HG02981 (cell line): ENCODE data around the gene TRMT1.
"Not testable (repeated sequence)": the region's sequence is repeated elsewhere in the genome, so short reads cannot be mapped to it uniquely, and the experiment has no call there.

Experiments used
- ATAC-seq: cut with Tn5 transposase; IDR thresholded peaks from one replicate; pipeline ENCODE4 v1.9.1; 2021; ENCODE audit warnings: mild to moderate bottlenecking, moderate library complexity; ENCODE audit not compliant: unreplicated experiment

TRMT1 gene

DNA sequence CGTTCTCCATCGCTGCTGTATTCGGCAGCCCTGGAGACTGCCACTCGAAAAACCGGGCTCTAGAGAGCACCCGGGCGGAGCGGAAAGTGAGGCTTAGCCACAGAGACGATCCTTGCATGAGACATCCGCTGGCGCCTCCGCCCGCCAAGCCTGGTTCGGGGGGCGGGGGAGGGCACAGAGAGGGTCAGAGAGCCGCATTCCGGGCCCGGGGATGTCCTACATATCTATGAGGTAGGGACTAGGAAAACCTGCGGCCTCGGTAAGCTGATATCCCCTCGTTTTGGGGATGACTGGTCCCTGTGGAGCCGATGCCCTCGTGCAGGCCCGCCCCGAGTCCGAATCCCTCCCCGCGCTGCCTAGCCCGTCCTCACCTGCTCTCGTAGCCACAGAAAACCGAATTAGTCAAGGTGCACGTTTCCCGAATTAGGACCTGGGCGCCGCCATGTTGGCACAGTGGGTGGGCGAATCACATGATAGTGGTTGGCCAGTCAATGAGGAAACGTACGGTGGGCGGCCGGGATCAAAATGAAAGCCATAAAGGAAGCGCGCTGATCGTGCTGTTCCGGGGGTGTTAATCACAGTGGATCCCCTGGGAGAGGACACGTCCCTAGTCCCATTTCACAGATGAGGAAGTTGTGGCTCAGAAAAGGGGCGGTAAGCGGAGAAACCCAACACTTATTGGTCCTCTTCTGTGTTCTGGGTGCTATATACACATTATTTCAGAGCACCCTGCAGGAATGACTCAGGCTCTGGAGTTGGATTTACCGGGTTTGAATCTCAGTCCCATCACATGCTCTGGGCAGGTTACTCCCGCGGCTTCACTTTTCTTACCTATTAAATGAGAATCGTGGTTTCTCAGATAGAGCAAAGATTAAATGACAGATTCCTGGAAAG, at the start of gene TRMT1:
TSS of gene TRMT1 (minus strand) at position 459 of the 894 bp plus-strand sequence. CDS start at position 118, 341 bp downstream.
- ATAC-seq: peak; percentile 50

DNA sequence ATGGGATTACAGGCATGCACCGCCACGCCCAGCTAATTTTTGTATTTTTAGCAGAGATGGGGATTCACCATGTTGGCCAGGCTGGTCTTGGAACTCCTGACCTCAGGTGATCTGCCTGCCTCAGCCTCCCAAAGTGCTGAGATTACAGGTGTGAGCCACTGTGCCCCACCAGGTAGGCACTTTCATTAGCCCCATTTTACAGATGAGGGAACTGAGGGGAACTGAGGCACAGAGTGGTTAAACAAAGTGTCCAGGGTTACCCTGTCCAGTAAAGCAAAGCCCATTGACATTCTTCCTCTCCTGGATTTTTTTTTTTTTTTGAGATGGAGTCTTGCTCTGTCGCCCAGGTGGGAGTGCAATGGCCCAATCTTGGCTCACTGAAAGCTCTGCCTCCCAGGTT, 49.6 kb upstream of the TRMT1 start:
- ATAC-seq: not testable (repeated sequence)

DNA sequence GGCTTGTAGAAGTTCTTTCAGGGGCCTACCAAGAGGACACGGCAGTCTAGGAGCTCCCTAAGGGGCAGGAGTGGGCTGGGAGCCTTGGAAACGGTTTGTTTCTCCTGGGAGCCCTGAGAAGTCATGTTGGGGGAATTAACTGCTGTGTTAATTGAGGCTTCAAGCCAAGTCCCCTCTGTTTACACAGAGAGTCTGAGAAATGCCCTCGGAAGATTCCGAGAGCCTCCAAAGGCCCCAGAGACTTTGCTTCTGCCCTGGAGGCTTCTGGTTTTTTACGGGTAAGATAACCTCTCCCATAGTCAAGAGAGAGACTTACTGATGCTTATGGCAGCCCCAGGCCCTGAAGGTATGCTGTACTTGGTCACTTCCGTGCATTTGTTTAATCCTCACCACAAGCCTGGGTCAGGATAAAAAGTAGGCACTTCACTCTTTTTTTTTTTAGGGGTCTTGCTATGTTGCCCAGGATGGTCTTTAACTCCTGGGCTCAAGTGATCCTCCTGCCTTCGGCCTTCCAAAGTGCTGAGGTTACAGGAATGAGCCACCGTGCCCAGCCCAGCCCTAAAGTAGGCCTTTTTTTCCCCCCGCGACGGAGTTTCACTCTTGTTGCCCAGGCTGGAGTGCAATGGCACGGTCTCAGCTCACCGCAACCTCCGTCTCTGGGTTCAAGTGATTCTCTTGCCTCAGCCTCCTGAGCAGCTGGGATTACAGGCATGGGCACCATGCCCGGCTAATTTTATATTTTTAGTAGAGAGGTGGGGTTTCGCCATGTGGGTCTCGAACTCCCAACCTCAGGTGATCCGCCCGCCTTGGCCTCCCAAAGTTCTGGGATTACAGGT, 48.8 kb upstream of the TRMT1 start:
- no peak for ATAC-seq

DNA sequence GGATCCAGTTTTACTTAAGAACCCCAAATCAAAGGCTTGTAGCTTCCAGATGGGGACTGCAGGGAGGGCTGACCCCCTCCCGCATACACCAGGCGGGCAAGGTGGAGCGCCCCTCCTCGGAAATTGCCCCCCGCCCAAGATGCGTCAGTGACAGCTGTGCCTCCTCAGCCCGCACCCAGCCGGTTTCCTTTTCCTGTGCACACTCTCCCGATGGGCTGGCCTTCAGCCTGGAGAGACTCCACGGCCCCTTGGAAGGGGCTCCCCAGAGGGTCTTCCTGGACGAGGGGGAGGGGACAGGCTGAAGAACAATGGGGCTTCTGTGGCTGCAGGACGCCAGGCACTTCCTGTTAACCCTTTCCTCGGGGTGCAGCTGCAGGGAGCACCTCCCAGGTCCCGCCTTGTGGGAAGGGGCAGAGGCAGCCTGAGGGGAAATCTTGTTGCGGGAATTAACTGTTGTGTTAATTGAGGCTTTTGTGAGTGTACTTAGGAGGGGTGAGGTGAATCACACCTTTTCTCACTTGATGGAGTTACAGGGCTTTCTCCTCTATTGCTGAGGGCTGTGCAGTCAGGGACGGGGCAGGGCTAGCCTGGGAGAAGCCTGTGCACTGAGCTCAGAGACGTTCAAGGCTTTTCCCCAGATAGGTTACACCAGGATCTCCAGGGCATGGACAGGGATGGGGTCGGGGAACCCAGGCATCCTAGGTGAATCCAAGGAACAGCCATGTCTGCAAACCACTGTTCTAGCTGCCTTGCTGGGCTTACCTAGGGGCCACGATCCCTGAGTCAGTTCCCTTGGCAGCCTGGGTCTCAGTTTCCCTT, 48.0 kb upstream of the TRMT1 start:
- ATAC-seq: no peak

DNA sequence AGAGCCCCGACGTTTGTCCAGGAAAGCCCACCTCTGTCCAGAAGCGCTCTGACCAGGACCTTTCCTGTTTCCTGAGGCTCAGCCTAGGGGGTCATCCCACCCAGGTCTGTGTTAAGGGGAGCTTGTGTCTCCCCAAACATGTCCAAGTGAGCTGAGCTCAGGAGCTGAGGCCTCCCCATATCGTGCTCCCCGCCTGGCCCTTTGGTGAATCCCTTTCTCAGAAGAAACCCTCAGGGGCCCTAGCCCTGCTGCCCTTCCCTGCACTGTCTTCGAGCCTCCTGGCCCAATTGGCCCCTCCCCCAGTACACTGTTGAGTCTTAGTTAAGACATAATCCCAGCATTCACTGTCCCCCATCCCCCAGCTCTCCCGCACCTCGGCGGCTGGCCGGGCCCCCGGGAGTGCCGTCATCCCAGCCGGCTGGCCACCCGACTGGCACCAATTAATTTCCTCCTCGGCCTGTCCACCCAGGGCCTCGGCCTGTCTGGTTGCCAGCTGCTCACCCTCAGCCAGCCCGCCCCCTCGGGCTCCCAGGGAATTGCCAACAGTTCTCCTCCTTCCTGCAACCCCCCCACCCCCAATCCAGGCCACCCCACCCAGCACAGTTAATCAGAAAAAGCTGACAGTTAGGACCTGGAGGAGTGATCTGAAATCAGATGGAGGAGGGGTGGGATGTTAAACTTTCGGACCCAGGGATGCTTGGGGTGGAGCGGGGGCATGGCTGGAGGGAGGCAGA, 47.2 kb upstream of the TRMT1 start:
- ATAC-seq: no peak

DNA sequence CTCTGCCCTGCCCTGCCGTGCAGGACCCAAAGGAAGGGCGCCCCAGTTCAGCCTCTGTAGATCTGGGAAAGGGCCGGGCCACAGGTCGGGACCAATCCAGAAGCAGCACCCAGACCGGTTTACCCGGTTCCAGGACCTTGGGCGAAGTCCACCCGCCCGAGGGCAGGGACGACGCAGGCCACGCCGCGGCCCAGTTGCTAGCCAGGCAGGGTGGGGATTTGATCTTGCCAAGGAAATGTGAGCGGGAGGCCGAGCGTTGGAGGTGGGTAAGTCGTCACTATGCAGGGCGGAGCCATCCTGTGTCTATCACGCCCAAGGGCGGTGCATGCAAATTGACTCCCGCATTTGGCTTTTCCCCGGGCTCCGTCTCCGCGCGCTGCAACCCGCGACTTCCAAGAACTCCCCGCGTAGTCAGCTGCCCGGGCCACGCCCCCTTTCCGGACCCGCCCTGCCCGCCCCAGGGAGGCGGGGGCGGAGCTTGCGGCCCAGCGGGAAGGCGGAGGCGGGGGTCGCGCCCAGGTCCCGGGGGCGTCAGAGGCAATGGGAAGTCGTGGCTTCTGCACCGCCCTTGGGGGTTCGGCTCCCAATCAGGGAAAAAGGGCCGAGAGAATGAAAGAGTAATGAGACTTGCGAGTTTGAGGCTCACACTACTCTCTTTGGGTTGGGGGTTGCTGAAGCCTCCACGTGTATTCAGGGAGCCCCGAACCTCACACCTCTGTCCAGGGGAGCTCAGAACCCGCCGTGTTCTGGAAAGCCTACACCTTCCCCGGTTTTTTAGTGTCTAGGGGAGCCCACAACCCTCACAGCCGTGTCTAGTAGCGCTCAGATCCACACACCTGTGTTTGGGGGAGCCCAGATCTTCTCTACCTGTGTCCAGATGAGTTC, 46.4 kb upstream of the TRMT1 start:
- ATAC-seq: peak; percentile 48

DNA sequence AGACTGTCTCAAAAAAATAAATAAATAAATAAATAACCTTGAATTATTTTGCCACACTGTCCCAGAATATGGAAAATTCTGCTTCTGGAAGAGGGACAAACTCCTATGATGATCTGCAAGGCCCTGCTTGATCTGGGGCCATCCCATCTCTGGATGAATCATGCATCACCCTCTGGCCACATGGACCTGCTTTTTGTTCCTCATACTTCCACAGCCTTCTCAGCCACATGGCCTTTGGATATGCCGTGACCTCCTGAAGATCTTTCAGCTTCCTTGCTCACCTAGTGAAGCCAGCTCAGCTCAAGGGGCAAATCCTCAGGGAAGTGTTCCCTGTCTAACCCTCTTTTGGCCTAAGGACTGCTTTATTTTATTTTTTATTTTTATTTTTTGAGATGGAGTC, 44.0 kb upstream of the TRMT1 start:
- no peak for ATAC-seq

DNA sequence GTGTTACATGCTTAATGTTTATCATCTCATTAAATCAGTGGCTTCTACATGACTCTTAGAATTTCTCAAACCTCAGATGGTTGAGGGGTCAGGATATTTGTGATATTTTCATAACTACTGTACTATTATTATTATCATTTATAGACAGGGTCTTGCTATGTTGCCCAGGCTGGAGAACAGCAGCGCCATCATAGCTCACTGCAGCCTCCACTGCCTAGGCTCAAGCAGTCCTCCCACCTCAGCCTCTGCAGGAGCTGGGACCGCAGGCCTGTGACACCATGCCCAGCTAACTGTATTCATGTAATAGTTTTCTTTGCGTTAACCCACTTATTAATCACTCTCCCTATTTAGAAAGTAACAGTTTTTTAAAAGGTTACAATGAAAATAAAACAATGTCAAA, 43.2 kb upstream of the TRMT1 start:
- no peak for ATAC-seq

DNA sequence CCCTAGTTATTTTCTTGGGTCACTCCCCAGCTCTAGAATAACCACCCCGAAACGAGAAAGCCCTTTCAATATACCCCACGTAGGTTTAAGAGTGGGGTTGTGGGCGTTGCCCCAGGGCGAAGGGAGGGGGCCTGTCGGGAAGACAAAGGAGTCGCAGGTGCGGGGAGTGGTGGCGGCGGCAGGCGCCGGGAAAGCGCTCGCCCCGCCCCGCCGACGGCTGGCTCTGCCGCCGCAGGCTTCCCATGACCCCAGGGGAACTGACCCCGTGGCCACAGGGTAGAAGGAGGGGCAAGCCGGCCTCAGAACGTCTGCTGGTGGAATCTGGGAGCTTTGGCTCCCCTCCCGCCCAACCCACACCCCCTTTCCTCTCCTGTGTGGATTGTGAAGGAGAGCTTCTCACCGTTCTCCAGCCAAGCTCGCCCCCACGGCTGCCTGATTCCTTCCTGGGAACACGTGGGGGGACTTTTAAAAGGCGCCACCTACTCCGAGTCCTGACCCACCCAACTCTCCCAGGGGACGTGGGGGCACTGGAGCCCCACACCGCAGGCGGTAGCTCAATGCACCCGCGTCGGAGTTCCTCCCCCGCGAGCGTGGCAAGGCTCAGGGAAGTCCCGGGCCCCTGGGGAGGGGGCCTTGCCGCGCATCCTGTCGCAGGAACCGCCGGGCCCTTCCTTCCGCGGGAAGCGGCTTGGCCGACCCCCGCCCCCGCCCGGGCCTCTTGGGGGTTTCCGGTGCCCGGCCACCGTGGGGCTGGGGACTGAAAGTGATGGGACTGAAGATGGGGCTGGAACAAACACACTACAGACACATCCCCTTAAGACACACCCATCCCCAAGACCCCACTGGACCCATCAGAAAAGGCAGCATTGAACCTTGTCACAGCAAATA, 39.2 kb upstream of the TRMT1 start:
- ATAC-seq: peak; percentile 25

DNA sequence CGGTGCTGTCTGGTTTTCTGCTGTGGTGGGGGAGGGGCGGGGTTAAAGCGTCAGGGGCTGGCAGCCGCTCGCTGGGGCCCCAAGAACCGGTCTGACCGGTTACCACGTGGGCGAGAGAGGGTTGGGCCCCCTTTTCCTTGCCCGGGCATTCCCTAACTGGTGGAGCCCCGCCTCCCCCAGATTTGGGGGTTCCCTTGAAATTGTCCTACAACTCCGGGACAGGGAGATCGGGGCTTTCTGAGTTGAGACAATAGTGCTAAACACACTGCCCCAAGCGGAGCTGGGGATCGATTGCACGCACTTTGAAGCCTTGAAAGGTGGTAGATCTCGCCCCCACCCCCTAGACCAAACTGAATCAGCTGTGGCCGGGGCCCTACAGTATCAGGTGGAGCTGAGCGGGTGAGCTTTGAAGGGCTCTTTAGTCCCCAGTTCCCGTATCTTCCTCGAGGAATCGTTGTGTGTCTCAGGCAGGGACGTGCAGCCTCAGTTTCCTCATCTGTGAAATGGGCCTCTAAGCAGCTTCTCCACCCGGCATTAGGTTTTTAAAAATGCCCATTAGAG, 38.5 kb upstream of the TRMT1 start:
- ATAC-seq: no peak

DNA sequence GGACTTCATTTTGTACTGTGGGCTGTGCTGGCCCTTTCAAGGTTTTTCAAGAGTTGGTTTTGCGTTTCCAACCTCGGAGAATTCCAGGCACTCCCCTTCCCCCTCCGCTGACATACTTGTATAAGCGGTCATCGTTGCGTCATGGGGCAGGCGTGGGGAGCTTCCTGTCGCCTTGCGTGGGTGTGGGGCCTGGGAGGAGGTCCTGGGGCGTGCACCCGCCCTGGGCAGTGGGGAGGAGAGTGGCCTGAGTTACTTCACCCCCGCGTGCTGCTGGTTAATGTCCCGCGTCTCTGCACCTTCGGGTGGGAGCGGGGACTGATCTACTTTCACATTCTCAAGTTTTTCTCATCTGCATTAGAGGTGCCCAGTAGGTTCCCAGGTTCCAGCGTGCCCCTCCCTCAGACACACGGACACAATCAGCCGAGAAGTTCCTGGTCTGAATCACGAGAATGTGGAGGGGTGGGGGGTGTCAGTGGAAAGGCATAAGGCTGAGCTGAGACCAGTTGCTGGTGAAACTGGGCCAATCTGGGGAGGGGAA, 37.8 kb upstream of the TRMT1 start:
- no peak for ATAC-seq

DNA sequence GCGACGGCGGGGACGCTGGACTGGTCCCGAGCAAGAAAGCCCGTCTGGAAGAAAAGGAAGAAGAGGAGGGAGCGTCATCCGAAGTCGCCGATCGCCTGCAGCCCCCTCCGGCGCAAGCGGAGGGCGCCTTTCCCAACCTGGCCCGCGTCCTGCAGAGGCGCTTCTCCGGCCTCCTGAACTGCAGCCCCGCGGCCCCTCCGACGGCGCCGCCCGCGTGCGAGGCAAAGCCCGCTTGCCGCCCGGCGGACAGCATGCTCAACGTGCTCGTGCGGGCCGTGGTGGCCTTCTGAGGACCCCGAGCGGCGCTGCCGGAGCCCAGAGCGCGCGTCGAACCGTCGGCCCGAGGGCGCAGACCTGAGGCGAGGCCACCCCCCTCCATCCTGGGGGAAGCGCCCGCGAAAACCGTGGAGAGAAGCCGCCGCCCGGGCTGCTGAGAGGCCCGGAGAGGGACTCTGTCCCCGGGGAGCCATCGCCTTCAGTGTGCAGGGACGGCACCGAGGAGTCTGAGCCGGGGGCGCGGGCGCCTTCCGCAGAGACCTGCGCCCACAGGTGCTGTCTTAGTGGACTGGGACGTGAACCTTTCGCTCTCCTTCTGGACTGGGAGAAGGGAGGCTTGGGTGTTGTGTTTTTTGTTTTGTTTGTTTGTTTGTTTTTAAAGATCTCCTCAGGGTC, 37.2 kb upstream of the TRMT1 start:
- ATAC-seq: no peak

DNA sequence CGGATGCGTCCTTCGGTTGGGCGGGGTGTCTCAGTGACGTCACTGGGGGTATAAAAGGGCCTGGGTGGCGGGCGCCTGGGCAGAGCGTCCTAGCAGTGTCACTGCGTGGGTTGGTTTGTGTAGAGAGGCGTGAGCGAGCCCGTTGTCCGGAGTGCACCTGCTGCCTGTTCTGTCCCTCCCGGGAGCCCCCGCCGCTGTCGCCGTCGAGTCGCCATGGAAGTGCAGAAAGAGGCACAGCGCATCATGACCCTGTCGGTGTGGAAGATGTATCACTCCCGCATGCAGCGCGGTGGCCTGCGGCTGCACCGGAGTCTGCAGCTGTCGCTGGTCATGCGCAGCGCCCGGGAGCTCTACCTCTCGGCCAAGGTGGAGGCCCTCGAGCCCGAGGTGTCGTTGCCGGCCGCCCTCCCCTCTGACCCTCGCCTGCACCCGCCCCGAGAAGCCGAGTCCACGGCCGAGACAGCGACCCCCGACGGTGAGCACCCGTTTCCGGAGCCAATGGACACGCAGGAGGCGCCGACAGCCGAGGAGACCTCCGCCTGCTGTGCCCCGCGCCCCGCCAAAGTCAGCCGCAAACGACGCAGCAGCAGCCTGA, 36.5 kb upstream of the TRMT1 start:
- no peak for ATAC-seq

DNA sequence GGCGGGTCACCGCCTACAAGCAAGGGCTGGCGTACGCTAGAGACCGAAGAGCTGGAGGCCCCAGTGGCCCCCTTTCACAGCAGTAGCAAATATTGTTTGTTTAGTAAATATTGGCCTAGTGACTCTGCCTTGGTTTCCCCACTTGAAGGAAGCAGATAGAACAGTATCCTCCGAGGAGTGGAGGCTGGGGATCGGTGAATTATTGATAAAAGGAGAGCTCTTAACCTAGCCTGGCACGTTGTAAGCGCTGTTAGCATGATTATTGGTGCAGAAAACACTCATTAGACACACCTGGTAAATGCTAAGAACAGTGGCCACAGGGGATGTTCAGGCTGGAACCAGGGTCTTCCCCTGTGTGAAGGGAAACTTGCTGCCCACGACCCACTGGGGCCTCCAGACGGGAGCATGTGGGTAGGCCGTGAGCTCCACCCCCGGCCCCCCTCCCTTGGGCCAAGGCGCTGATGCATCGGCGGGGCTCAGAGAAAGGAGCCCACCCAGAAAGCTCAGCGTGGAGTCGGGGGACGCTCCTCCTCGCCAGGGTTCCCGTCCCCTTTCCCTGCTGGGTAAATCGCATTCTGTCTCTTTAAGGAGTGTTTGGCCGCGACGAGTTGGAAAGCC, 35.9 kb upstream of the TRMT1 start:
- no peak for ATAC-seq

DNA sequence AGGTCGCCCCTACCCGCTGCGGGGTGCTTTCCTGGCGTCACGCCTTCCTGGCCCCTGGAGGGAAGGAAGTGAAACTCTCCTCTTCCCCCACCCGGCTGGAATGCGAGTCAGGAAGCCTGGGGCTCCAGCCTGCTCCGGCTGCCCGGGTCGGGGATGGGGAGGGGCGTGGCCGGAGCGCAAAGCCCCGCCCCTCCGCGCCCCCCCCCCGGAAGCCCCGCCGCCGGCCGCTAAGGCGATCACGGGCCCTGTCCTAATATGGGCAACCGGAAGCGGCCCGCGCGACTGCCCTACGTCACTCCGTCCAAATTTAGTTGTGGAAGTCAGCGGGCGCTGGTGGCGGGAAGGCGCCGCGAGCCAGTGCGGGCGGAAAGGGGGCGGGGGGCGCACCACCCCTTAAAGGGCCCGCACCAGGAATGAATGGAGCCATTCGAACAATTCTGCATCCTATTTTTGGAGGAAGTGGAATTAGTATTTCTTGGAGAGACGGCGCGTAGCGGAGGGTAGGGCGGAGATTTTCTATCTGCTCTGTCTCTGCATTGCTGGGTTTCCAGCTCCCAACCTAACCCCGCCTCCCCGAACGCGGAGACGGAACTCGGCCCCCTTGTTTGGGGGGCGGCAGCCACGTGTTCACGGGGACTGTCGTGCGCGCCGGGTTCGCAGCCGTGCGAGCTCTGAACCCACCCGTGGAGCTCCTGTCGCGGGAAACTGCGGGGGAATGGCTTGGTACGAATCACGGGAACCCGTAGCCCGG, 35.2 kb upstream of the TRMT1 start:
- ATAC-seq: peak; percentile 33
